ENCODE measurements around the gene MARCHF3. TPM values are rescaled to one million over a fixed set of nuclear protein-coding genes. Genes with fewer than 3 reads are reported as not detected.

MARCHF3 gene
- total and polyA plus RNA-seq, 2 of the 13 experiments (the other 11 are each of a cell fraction or from before 2014, with no cell fraction given) = 4.8 to 11.9 TPM

DNA sequence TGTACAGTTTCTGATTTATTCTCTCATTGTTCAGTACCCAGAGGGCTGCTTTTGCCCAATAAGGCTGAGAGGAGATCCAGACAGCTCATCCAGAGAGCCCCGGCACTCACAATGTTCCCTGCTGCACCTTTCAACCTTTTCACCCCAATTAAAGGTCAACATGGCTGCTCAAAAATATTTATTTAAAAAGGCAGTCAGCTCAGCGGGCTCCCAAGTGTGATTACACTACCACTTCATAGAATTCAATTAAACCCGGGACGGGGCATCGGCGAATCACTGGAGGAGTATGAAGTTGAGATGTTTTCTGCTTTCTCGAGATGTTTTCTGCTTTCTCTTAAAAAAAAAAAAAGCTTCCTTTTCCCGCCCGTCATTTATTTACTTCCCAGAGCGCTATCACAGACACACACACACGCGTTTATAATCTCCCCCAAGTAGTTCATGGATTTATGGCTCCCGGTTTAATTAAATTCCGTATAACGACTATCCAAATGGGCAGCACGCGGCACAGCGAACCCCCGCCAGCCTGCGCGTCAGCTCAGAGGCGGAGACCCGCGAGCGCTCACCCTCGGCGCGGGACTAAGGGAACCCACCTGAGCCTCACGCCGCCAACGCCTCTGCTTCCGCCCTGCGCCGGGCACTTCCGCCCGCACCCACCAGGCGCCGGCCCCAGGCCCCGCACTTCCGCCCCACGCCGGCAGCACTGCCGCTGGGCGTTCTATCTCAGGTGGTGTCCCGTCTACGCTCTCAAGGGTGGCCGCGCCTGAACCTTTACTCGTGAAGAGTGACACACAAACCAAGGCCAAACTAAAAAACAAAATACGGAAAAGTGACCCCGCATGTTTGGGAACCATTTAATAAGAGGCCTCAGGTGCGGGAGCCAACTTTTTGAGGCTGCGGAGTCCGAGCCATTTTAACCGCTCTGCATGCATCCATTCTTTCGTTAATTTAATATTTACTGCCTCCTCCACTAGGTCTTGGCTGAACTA, 42.8 kb upstream of the MARCHF3 start, which contains the start of gene C5orf63 (continued):
- TF ChIP-seq, protein P1, sequence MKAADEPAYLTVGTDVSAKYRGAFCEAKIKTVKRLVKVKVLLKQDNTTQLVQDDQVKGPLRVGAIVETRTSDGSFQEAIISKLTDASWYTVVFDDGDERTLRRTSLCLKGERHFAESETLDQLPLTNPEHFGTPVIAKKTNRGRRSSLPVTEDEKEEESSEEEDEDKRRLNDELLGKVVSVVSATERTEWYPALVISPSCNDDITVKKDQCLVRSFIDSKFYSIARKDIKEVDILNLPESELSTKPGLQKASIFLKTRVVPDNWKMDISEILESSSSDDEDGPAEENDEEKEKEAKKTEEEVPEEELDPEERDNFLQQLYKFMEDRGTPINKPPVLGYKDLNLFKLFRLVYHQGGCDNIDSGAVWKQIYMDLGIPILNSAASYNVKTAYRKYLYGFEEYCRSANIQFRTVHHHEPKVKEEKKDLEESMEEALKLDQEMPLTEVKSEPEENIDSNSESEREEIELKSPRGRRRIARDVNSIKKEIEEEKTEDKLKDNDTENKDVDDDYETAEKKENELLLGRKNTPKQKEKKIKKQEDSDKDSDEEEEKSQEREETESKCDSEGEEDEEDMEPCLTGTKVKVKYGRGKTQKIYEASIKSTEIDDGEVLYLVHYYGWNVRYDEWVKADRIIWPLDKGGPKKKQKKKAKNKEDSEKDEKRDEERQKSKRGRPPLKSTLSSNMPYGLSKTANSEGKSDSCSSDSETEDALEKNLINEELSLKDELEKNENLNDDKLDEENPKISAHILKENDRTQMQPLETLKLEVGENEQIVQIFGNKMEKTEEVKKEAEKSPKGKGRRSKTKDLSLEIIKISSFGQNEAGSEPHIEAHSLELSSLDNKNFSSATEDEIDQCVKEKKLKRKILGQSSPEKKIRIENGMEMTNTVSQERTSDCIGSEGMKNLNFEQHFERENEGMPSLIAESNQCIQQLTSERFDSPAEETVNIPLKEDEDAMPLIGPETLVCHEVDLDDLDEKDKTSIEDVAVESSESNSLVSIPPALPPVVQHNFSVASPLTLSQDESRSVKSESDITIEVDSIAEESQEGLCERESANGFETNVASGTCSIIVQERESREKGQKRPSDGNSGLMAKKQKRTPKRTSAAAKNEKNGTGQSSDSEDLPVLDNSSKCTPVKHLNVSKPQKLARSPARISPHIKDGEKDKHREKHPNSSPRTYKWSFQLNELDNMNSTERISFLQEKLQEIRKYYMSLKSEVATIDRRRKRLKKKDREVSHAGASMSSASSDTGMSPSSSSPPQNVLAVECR (CRISPR knock-in tag; IDR thresholded peaks at IDR 0.05; ENCODE audit: borderline replicate concordance) = peak; percentile 84; the same call in 1 of the 2 replicates
- TF ChIP-seq, protein P2, sequence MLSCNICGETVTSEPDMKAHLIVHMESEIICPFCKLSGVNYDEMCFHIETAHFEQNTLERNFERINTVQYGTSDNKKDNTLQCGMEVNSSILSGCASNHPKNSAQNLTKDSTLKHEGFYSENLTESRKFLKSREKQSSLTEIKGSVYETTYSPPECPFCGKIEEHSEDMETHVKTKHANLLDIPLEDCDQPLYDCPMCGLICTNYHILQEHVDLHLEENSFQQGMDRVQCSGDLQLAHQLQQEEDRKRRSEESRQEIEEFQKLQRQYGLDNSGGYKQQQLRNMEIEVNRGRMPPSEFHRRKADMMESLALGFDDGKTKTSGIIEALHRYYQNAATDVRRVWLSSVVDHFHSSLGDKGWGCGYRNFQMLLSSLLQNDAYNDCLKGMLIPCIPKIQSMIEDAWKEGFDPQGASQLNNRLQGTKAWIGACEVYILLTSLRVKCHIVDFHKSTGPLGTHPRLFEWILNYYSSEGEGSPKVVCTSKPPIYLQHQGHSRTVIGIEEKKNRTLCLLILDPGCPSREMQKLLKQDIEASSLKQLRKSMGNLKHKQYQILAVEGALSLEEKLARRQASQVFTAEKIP (CRISPR knock-in tag; IDR thresholded peaks at IDR 0.05; ENCODE audit: borderline replicate concordance) = no peak
- no peak for TF ChIP-seq ZNF83 (CRISPR knock-in tag; IDR thresholded peaks at IDR 0.05; ENCODE audit: borderline replicate concordance)
- TF ChIP-seq ZNF329 (CRISPR knock-in tag; IDR thresholded peaks at IDR 0.05; ENCODE audit: low read depth) = peak; percentile 37; the same call in 1 of the 2 replicates
- peak; percentile 57; the same call in 1 of the 2 replicates for TF ChIP-seq ZNF225 (CRISPR knock-in tag; IDR thresholded peaks at IDR 0.05)
- TF ChIP-seq KLF16 (CRISPR knock-in tag; IDR thresholded peaks at IDR 0.05) = peak in 1 of 2 experiments; percentile 54; a peak in 1 of 4 replicates
- no peak for TF ChIP-seq NFE2L1 (CRISPR knock-in tag; IDR thresholded peaks at IDR 0.05; ENCODE audit: borderline replicate concordance)
- TF ChIP-seq, protein P3, sequence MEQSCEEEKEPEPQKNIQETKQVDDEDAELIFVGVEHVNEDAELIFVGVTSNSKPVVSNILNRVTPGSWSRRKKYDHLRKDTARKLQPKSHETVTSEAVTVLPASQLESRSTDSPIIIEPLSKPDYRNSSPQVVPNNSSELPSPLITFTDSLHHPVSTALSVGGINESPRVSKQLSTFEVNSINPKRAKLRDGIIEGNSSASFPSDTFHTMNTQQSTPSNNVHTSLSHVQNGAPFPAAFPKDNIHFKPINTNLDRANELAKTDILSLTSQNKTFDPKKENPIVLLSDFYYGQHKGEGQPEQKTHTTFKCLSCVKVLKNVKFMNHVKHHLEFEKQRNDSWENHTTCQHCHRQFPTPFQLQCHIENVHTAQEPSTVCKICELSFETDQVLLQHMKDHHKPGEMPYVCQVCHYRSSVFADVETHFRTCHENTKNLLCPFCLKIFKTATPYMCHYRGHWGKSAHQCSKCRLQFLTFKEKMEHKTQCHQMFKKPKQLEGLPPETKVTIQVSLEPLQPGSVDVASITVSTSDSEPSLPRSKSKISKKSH (CRISPR knock-in tag; IDR thresholded peaks at IDR 0.05; ENCODE audit: borderline replicate concordance) = no peak
- TF ChIP-seq HNRNPLL (IDR thresholded peaks at IDR 0.05; ENCODE audit: low read depth, low read length, poor library complexity, severe bottlenecking) = peak; percentile 66
- TF ChIP-seq ZNF605 (CRISPR knock-in tag; IDR thresholded peaks at IDR 0.05) = peak; percentile 56; the same call in 1 of the 2 replicates
- TF ChIP-seq, protein P4, sequence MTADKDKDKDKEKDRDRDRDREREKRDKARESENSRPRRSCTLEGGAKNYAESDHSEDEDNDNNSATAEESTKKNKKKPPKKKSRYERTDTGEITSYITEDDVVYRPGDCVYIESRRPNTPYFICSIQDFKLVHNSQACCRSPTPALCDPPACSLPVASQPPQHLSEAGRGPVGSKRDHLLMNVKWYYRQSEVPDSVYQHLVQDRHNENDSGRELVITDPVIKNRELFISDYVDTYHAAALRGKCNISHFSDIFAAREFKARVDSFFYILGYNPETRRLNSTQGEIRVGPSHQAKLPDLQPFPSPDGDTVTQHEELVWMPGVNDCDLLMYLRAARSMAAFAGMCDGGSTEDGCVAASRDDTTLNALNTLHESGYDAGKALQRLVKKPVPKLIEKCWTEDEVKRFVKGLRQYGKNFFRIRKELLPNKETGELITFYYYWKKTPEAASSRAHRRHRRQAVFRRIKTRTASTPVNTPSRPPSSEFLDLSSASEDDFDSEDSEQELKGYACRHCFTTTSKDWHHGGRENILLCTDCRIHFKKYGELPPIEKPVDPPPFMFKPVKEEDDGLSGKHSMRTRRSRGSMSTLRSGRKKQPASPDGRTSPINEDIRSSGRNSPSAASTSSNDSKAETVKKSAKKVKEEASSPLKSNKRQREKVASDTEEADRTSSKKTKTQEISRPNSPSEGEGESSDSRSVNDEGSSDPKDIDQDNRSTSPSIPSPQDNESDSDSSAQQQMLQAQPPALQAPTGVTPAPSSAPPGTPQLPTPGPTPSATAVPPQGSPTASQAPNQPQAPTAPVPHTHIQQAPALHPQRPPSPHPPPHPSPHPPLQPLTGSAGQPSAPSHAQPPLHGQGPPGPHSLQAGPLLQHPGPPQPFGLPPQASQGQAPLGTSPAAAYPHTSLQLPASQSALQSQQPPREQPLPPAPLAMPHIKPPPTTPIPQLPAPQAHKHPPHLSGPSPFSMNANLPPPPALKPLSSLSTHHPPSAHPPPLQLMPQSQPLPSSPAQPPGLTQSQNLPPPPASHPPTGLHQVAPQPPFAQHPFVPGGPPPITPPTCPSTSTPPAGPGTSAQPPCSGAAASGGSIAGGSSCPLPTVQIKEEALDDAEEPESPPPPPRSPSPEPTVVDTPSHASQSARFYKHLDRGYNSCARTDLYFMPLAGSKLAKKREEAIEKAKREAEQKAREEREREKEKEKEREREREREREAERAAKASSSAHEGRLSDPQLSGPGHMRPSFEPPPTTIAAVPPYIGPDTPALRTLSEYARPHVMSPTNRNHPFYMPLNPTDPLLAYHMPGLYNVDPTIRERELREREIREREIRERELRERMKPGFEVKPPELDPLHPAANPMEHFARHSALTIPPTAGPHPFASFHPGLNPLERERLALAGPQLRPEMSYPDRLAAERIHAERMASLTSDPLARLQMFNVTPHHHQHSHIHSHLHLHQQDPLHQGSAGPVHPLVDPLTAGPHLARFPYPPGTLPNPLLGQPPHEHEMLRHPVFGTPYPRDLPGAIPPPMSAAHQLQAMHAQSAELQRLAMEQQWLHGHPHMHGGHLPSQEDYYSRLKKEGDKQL (CRISPR knock-in tag; IDR thresholded peaks at IDR 0.05; ENCODE audit: low read depth) = no peak
- peak; percentile 67; the same call in 1 of the 2 replicates for TF ChIP-seq ZNF816 (CRISPR knock-in tag; IDR thresholded peaks at IDR 0.05; ENCODE audit: borderline replicate concordance)
- TF ChIP-seq KMT2A (CRISPR knock-in tag; IDR thresholded peaks at IDR 0.05) = peak; percentile 86; the same call in 1 of the 2 replicates
